HG03159 (cell line): Measurements from ENCODE around the gene PCBP4.

Source experiments
- ATAC-seq: cut with Tn5 transposase; IDR thresholded peaks from one replicate; pipeline ENCODE4 v1.9.1; 2021; ENCODE audit warnings: mild to moderate bottlenecking, moderate library complexity; ENCODE audit not compliant: unreplicated experiment

The PCBP4 gene

GRCh38 chr3:51967384-51968169, at the start of gene PCBP4:
Gene PCBP4 (minus strand): TSS chr3:51967454. CDS start chr3:51961240, 6,214 bp downstream.
- no peak for ATAC-seq

- ATAC-seq = no peak
Observed at GRCh38 chr3:52015438-52016228, 48.4 kb upstream of the PCBP4 start.

- ATAC-seq = no peak
Observed at GRCh38 chr3:52014613-52015012, 47.4 kb upstream of the PCBP4 start.

GRCh38 chr3:52013802-52014598, 46.7 kb upstream of the PCBP4 start:
- no peak for ATAC-seq

GRCh38 chr3:52012699-52013098, 45.4 kb upstream of the PCBP4 start:
- no peak for ATAC-seq

GRCh38 chr3:52010431-52010830, 43.2 kb upstream of the PCBP4 start:
- no peak for ATAC-seq

GRCh38 chr3:52007291-52007690, 40.0 kb upstream of the PCBP4 start:
- ATAC-seq = no peak

- no peak for ATAC-seq
Observed at GRCh38 chr3:52006820-52007133, 39.5 kb upstream of the PCBP4 start.

GRCh38 chr3:52006017-52006819, 39.0 kb upstream of the PCBP4 start:
- no peak for ATAC-seq

GRCh38 chr3:52005571-52005986, 38.3 kb upstream of the PCBP4 start:
- ATAC-seq = no peak

- ATAC-seq = no peak
Observed at GRCh38 chr3:52004906-52005395, 37.7 kb upstream of the PCBP4 start.

GRCh38 chr3:52004163-52004787, 37.0 kb upstream of the PCBP4 start:
- no peak for ATAC-seq

- ATAC-seq = no peak
Observed at GRCh38 chr3:52002748-52003147, 35.5 kb upstream of the PCBP4 start.

- peak; percentile 74 for ATAC-seq
Observed at GRCh38 chr3:52001443-52001974, 34.3 kb upstream of the PCBP4 start.

- no peak for ATAC-seq
Observed at GRCh38 chr3:51999846-52000245, 32.6 kb upstream of the PCBP4 start.

GRCh38 chr3:51998774-51999173, 31.5 kb upstream of the PCBP4 start:
- no peak for ATAC-seq

- no peak for ATAC-seq
Observed at GRCh38 chr3:51997935-51998596, 30.8 kb upstream of the PCBP4 start.

GRCh38 chr3:51997172-51997571, 29.9 kb upstream of the PCBP4 start:
- no peak for ATAC-seq
